Liver (tissue), 3 donors: ENCODE data around the gene SPIRE2.

ENCODE experiments used
- CTCF ChIP-seq: fragments of 150-350 bp; IDR thresholded peaks from 2 replicates; pipeline ENCODE4 v1.5.1; 2017; ENCODE audit warnings: improper control_type of control experiment, low read depth, low read length; ENCODE audit not compliant: missing input control
- EGR1 ChIP-seq, 2 donors: IDR thresholded peaks; 2 replicates each; pipeline ENCODE4 v1.6.1; 2016 to 2018; ENCODE audit warnings: antibody characterized with exemption in 2 of 2, low read depth in 2 of 2
- FOXA1 ChIP-seq: IDR thresholded peaks from 2 replicates; pipeline ENCODE4 v1.6.1; 2016; ENCODE audit warnings: antibody characterized with exemption
- MAX ChIP-seq: IDR thresholded peaks from 2 replicates; pipeline ENCODE4 v1.6.1; 2016; ENCODE audit warnings: antibody characterized with exemption
- NR2F2 ChIP-seq: IDR thresholded peaks from 2 replicates; pipeline ENCODE4 v1.6.1; 2016; ENCODE audit warnings: antibody characterized with exemption
- REST ChIP-seq: IDR thresholded peaks from 2 replicates; pipeline ENCODE4 v1.6.1; 2016; ENCODE audit warnings: antibody characterized with exemption, mild to moderate bottlenecking
- SP1 ChIP-seq: IDR thresholded peaks from 2 replicates; pipeline ENCODE4 v1.6.1; 2018; ENCODE audit warnings: antibody characterized with exemption, mild to moderate bottlenecking
- TAF1 ChIP-seq: conservative IDR thresholded peaks from 2 replicates; pipeline ENCODE4 v1.6.1; 2016; ENCODE audit warnings: antibody characterized with exemption, mild to moderate bottlenecking
- donor health status: healthy.
- donor health status: healthy.

GRCh38 chr16:89906140-89907025 lies 78.1 kb downstream of the SPIRE2 start:
- TF ChIP-seq CTCF (no peak), REST (no peak), TAF1 (no peak), NR2F2 (no peak), SP1 (no peak), MAX (no peak), EGR1 (IDR thresholded peaks at IDR 0.05; ENCODE audit: low read depth in 2 of 2) (no peak), FOXA1 (no peak)
